Panc1 (cell line): ENCODE measurements around the gene ITGB5. TPM values are rescaled to one million over a fixed set of nuclear protein-coding genes. Genes with fewer than 3 reads are reported as not detected.

Experiments
- ATAC-seq: fragments of 200-7000 bp; cut with Tn5 transposase; 2 replicates; pipeline ENCODE4 v1.9.1; 2020; ENCODE audit warnings: mild to moderate bottlenecking, moderate library complexity
- BruUV-seq: library from RNA; stranded (reverse); fragments of 400-500 nt; replicated peaks from 2 replicates; lab custom pipeline; 2021; lab: Mats Ljungman, UMichigan
- CTCF ChIA-PET: fragments of 300-600 bp; sonication (Branson Sonifier 250); formaldehyde crosslinking; loops from one replicate; lab custom pipeline; 2022; ENCODE audit warnings: antibody characterized with exemption; lab: Charles Lee
- POLR2A ChIA-PET: fragments of 300-600 bp; sonication (Branson Sonifier 250); formaldehyde crosslinking; loops from one replicate; lab custom pipeline; 2022; ENCODE audit warnings: antibody characterized with exemption; lab: Charles Lee
- DNase-seq: peaks from one replicate; pipeline ENCODE4 v3.0.0-alpha.2; 2010; ENCODE audit warnings: low read depth, low spot score
- H3K27ac ChIP-seq: 2 replicates; pipeline ENCODE4 v1.5.1; 2011; ENCODE audit warnings: mild to moderate bottlenecking, low read length, inconsistent platforms
- H3K27me3 ChIP-seq: fragments of 200-500 bp; sonication (Bioruptor generic); 2 replicates; pipeline ENCODE4 v1.6.0; 2014; ENCODE audit warnings: low read length, inconsistent platforms; ENCODE audit not compliant: control insufficient read depth, insufficient read depth
- H3K36me3 ChIP-seq: fragments of 200-500 bp; sonication (Bioruptor generic); 2 replicates; pipeline ENCODE4 v1.5.1; 2014; ENCODE audit warnings: inconsistent platforms, mild to moderate bottlenecking, low read length, moderate library complexity; ENCODE audit not compliant: control insufficient read depth, insufficient read depth
- H3K4me1 ChIP-seq: 2 replicates; pipeline ENCODE4 v1.5.1; 2011; ENCODE audit warnings: inconsistent platforms, mild to moderate bottlenecking, low read length, moderate library complexity; ENCODE audit not compliant: control insufficient read depth, insufficient read depth
- H3K4me3 ChIP-seq, 2 experiments: 2 replicates each; pipeline ENCODE4 v1.5.1; 2011 to 2012; ENCODE audit warnings: low read depth in 2 of 2, low read length in 2 of 2, mild to moderate bottlenecking in 2 of 2, inconsistent platforms in 1 of 2, moderate library complexity in 1 of 2
- H3K9me3 ChIP-seq: fragments of 200-500 bp; sonication (Bioruptor generic); 2 replicates; pipeline ENCODE4 v1.5.1; 2014; ENCODE audit warnings: low read depth, mild to moderate bottlenecking, inconsistent platforms, low read length, moderate library complexity; ENCODE audit not compliant: control insufficient read depth, insufficient read depth
- CTCF ChIP-seq: fragments of 450-650 bp; IDR thresholded peaks from 2 replicates; pipeline ENCODE4 v1.5.1; 2017; ENCODE audit warnings: mild to moderate bottlenecking
- POLR2AphosphoS5 ChIP-seq: IDR thresholded peaks from 2 replicates; pipeline ENCODE4 v1.6.1; 2012; ENCODE audit warnings: mild to moderate bottlenecking, low read depth, low read length, moderate library complexity
- SIN3A ChIP-seq: IDR thresholded peaks from 2 replicates; pipeline ENCODE4 v1.6.1; 2012; ENCODE audit warnings: low read depth, mild to moderate bottlenecking, low read length, moderate library complexity, borderline replicate concordance; ENCODE audit not compliant: insufficient read depth
- TCF7L2 ChIP-seq: IDR thresholded peaks from 2 replicates; pipeline ENCODE4 v1.6.1; 2011; ENCODE audit warnings: mild to moderate bottlenecking, low read depth, low read length, inconsistent platforms
- in situ Hi-C: cut with HindIII; loops from 2 replicates; pipeline ENCODE4 v1.10.0; 2016; ENCODE audit warnings: low sequenced_read_pairs, low pct_unique_long_range_greater_than_20kb
- intact Hi-C: fragments of 100-400 bp; cut with micrococcal nuclease; formaldehyde crosslinking; loops from one replicate; pipeline ENCODE4 v1.10.0; 2022; ENCODE audit not compliant: unreplicated experiment
- total RNA-seq: library from RNA; stranded (reverse); gene quantifications from one replicate; pipeline ENCODE4 v1.2.1, GENCODE V29; 2021; ENCODE audit not compliant: unreplicated experiment
- TF ChIP-seq, protein P1 (sequence below), 2 experiments: IDR thresholded peaks; 2 replicates each; pipeline ENCODE4 v1.6.1; 2011 to 2012; ENCODE audit warnings: low read depth in 2 of 2, control low read depth in 1 of 2, low read length in 1 of 2, mild to moderate bottlenecking in 1 of 2, moderate library complexity in 1 of 2; ENCODE audit not compliant: insufficient read depth in 1 of 2

Gene ITGB5
- total RNA-seq, 1 experiment from 2014 or later = 446 TPM

- Histone ChIP-seq H3K27ac (no peak overlapping the region), H3K36me3 (peaks cover 13% of the 10 kb centered on the region; the same call in 1 of the 2 replicates), H3K4me3 (no peak overlapping the region), H3K9me3 (no peaks in the 10 kb centered on the region), H3K4me1 (peaks cover 14% of the 10 kb centered on the region), H3K27me3 (no peaks in the 10 kb centered on the region)
- intact Hi-C loops (no loop called here), in situ Hi-C loops (no loop called here)
- DNase-seq (no peak), ATAC-seq (no peak)
- no TSS peak for BruUV-seq
- ChIA-PET POLR2A (no interaction called here), CTCF (interaction anchor here (0.6 kb wide), 1 partner anchor 615 kb away, joined by 4 read pairs; no protein-coding TSS in a partner anchor)
- TF ChIP-seq, protein P1, sequence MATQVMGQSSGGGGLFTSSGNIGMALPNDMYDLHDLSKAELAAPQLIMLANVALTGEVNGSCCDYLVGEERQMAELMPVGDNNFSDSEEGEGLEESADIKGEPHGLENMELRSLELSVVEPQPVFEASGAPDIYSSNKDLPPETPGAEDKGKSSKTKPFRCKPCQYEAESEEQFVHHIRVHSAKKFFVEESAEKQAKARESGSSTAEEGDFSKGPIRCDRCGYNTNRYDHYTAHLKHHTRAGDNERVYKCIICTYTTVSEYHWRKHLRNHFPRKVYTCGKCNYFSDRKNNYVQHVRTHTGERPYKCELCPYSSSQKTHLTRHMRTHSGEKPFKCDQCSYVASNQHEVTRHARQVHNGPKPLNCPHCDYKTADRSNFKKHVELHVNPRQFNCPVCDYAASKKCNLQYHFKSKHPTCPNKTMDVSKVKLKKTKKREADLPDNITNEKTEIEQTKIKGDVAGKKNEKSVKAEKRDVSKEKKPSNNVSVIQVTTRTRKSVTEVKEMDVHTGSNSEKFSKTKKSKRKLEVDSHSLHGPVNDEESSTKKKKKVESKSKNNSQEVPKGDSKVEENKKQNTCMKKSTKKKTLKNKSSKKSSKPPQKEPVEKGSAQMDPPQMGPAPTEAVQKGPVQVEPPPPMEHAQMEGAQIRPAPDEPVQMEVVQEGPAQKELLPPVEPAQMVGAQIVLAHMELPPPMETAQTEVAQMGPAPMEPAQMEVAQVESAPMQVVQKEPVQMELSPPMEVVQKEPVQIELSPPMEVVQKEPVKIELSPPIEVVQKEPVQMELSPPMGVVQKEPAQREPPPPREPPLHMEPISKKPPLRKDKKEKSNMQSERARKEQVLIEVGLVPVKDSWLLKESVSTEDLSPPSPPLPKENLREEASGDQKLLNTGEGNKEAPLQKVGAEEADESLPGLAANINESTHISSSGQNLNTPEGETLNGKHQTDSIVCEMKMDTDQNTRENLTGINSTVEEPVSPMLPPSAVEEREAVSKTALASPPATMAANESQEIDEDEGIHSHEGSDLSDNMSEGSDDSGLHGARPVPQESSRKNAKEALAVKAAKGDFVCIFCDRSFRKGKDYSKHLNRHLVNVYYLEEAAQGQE (IDR thresholded peaks at IDR 0.05; ENCODE audit: insufficient read depth in 1 of 2, low read depth in 2 of 2, low read length in 1 of 2) = no peak
- TF ChIP-seq TCF7L2 = no peak
- TF ChIP-seq POLR2AphosphoS5 = no peak
These were observed 64.0 kb downstream of the ITGB5 start for GRCh38 chr3:124823206-124823605.

GRCh38 chr3:124821356-124821755 is 65.8 kb downstream of the ITGB5 start:
- no peak for DNase-seq
- Histone ChIP-seq H3K36me3 (peaks cover 20% of the 10 kb centered on the region), H3K4me1 (peaks cover 3% of the 10 kb centered on the region), H3K27ac (no peak overlapping the region), H3K27me3 (no peaks in the 10 kb centered on the region), H3K9me3 (no peaks in the 10 kb centered on the region), H3K4me3 (no peak overlapping the region)
- no peak for TF ChIP-seq POLR2AphosphoS5
- no peak for TF ChIP-seq TCF7L2
- TF ChIP-seq, protein P1 (IDR thresholded peaks at IDR 0.05; ENCODE audit: insufficient read depth in 1 of 2, low read depth in 2 of 2, low read length in 1 of 2) = no peak
- no peak for TF ChIP-seq SIN3A
- TF ChIP-seq CTCF = no peak
- intact Hi-C loops (no loop called here), in situ Hi-C loops (no loop called here)
- ChIA-PET POLR2A (no interaction called here), CTCF (no interaction called here)
- no peak for ATAC-seq
- BruUV-seq = no TSS peak
